SK-N-SH (cell line): Measurements from ENCODE around the gene GJD3. TPM values are rescaled to one million over a fixed set of nuclear protein-coding genes. Genes with fewer than 3 reads are reported as not detected.

Source experiments
- CTCF ChIA-PET: fragments of 300-600, 350-600 bp; formaldehyde crosslinking; extraction: SDS; loops from one replicate; lab custom pipeline; 2021; lab: Yijun Ruan, JAX
- POLR2A ChIA-PET: fragments of 350-600 bp; sonication (Branson Sonifier 250); formaldehyde crosslinking; extraction: SDS; loops from one replicate; lab custom pipeline; 2020; ENCODE audit warnings: antibody characterized with exemption, inconsistent platforms; lab: Yijun Ruan, JAX
- DNase-seq: peaks from one replicate; pipeline ENCODE4 v3.0.0; 2012
- H2AFZ ChIP-seq: fragments of 200-600 bp; sonication (generic); 2 replicates; pipeline ENCODE4 v1.8.1; 2016; ENCODE audit warnings: antibody characterized with exemption, mild to moderate bottlenecking, low read depth
- H3F3A ChIP-seq: fragments of 200-600 bp; sonication (generic); replicated peaks from 2 replicates; pipeline ENCODE3; 2016; ENCODE audit warnings: antibody characterized with exemption, mild to moderate bottlenecking; ENCODE audit not compliant: insufficient read depth
- H3K27ac ChIP-seq, 2 experiments: fragments of 200-500 bp in 1 of 2; fragments of 200-600 bp in 1 of 2; sonication (Bioruptor generic) in 1 of 2; sonication (generic), shearing (Covaris generic) in 1 of 2; 2 replicates each; pipeline versions ENCODE4 v1.5.1 to v1.6.1; 2014 to 2016; ENCODE audit warnings: low read depth in 2 of 2, inconsistent platforms in 1 of 2, low read length in 1 of 2, mild to moderate bottlenecking in 1 of 2, mixed read lengths in 1 of 2
- H3K27me3 ChIP-seq: fragments of 200-600 bp; sonication (generic), shearing (Covaris generic); 2 replicates; pipeline ENCODE4 v1.6.1; 2016; ENCODE audit warnings: mixed run types; ENCODE audit not compliant: insufficient read depth
- H3K36me3 ChIP-seq, 2 experiments: fragments of 200-500 bp in 1 of 2; fragments of 200-600 bp in 1 of 2; sonication (Bioruptor generic) in 1 of 2; sonication (generic) in 1 of 2; replicated peaks in 1 of 2; 2 replicates each; pipeline versions ENCODE3 to v1.5.1; 2014 to 2016; ENCODE audit warnings: low read length in 1 of 2, mild to moderate bottlenecking in 1 of 2; ENCODE audit not compliant: insufficient read depth in 2 of 2, control insufficient read depth in 1 of 2
- H3K4me1 ChIP-seq, 2 experiments: fragments of 200-500 bp in 1 of 2; fragments of 200-600 bp in 1 of 2; sonication (Bioruptor generic) in 1 of 2; sonication (generic), shearing (Covaris generic) in 1 of 2; 2 replicates each; pipeline versions ENCODE4 v1.5.1 to v1.6.1; 2014 to 2016; ENCODE audit warnings: low read depth in 1 of 2, low read length in 1 of 2, mixed run types in 1 of 2; ENCODE audit not compliant: insufficient read depth in 2 of 2, control insufficient read depth in 1 of 2
- H3K4me2 ChIP-seq: fragments of 200-600 bp; sonication (generic), shearing (Covaris generic); 2 replicates; pipeline ENCODE4 v1.6.1; 2017; ENCODE audit warnings: mixed run types
- H3K4me3 ChIP-seq, 2 experiments: fragments of 200-500 bp in 1 of 2; fragments of 200-600 bp in 1 of 2; sonication (Bioruptor generic) in 1 of 2; sonication (generic), shearing (Covaris generic) in 1 of 2; 2 replicates each; pipeline versions ENCODE4 v1.5.1 to v1.8.1; 2014 to 2016; ENCODE audit warnings: low read depth in 2 of 2, inconsistent platforms in 1 of 2, low read length in 1 of 2, mild to moderate bottlenecking in 1 of 2, mixed read lengths in 1 of 2, moderate library complexity in 1 of 2
- H3K79me2 ChIP-seq: fragments of 200-600 bp; sonication (generic); 2 replicates; pipeline ENCODE4 v1.8.1; 2017; ENCODE audit warnings: mild to moderate bottlenecking; ENCODE audit not compliant: insufficient read depth
- H3K9ac ChIP-seq: fragments of 200-600 bp; sonication (generic); 2 replicates; pipeline ENCODE4 v1.6.1; 2017; ENCODE audit warnings: mixed run types
- H3K9me2 ChIP-seq: fragments of 200-600 bp; sonication (generic); 2 replicates; pipeline ENCODE4 v1.6.1; 2017; ENCODE audit warnings: mixed run types
- H3K9me3 ChIP-seq: fragments of 200-600 bp; sonication (generic); 2 replicates; pipeline ENCODE4 v1.6.1; 2017; ENCODE audit warnings: mixed run types, mild to moderate bottlenecking, moderate library complexity
- H4K20me1 ChIP-seq: fragments of 200-600 bp; sonication (generic); 2 replicates; pipeline ENCODE4 v1.6.1; 2017; ENCODE audit warnings: mild to moderate bottlenecking, mixed run types; ENCODE audit not compliant: insufficient read depth
- ELF1 ChIP-seq: IDR thresholded peaks from 2 replicates; pipeline ENCODE4 v1.4.0; 2012
- EP300 ChIP-seq, 2 experiments: IDR thresholded peaks; 2 replicates each; pipeline versions ENCODE4 v1.4.0 to v1.6.1; 2012; ENCODE audit warnings: borderline replicate concordance in 1 of 2, low read depth in 1 of 2, low read length in 1 of 2
- EZH2phosphoT487 ChIP-seq: fragments of 200-600 bp; sonication (generic); IDR thresholded peaks from 2 replicates; pipeline ENCODE4 v1.6.1; 2017; ENCODE audit warnings: low read depth, mixed run types, mild to moderate bottlenecking, antibody characterized with exemption, moderate library complexity, borderline replicate concordance
- FOXJ3 ChIP-seq: sonication (generic); formaldehyde crosslinking; IDR thresholded peaks from 2 replicates; pipeline ENCODE4 v1.5.1; 2020; ENCODE audit warnings: mild to moderate bottlenecking, missing genetic modification reagents
- GATA2 ChIP-seq: sonication (generic); formaldehyde crosslinking; IDR thresholded peaks from 2 replicates; pipeline ENCODE4 v1.5.0; 2020; ENCODE audit warnings: mild to moderate bottlenecking, missing genetic modification reagents
- JUND ChIP-seq: IDR thresholded peaks from 2 replicates; pipeline ENCODE4 v1.4.0; 2012
- MEF2A ChIP-seq: IDR thresholded peaks from 2 replicates; pipeline ENCODE4 v1.4.0; 2012; ENCODE audit warnings: low read depth, borderline replicate concordance
- NFIC ChIP-seq: IDR thresholded peaks from 2 replicates; pipeline ENCODE4 v1.4.0; 2012; ENCODE audit warnings: borderline replicate concordance
- NRF1 ChIP-seq: IDR thresholded peaks from 2 replicates; pipeline ENCODE4 v1.6.1; 2012; ENCODE audit warnings: low read depth, mild to moderate bottlenecking, low read length
- POLR2AphosphoS5 ChIP-seq: IDR thresholded peaks from 2 replicates; pipeline ENCODE4 v1.6.1; 2012; ENCODE audit warnings: low read depth, low read length
- RCOR1 ChIP-seq: fragments of 150-350 bp; IDR thresholded peaks from 2 replicates; pipeline ENCODE4 v1.6.1; 2017; ENCODE audit warnings: antibody characterized with exemption, low read length
- RXRA ChIP-seq: IDR thresholded peaks from 2 replicates; pipeline ENCODE4 v1.4.0; 2012; ENCODE audit warnings: low read depth, mild to moderate bottlenecking, borderline replicate concordance
- SIN3A ChIP-seq: IDR thresholded peaks from 2 replicates; pipeline ENCODE4 v1.6.1; 2012; ENCODE audit warnings: low read depth, mild to moderate bottlenecking, low read length, moderate library complexity, borderline replicate concordance
- SMC3 ChIP-seq: IDR thresholded peaks from 2 replicates; pipeline ENCODE4 v1.6.1; 2012; ENCODE audit warnings: low read depth, low read length, improper control_type of control experiment
- TAF1 ChIP-seq: IDR thresholded peaks from 2 replicates; pipeline ENCODE4 v1.6.1; 2012; ENCODE audit warnings: low read depth, mild to moderate bottlenecking, low read length, moderate library complexity, borderline replicate concordance
- TCF12 ChIP-seq: IDR thresholded peaks from 2 replicates; pipeline ENCODE4 v1.4.0; 2012
- TEAD4 ChIP-seq: IDR thresholded peaks from 2 replicates; pipeline ENCODE4 v1.4.0; 2012; ENCODE audit warnings: mild to moderate bottlenecking, borderline replicate concordance; ENCODE audit not compliant: insufficient read depth
- YY1 ChIP-seq: IDR thresholded peaks from 2 replicates; pipeline ENCODE4 v1.4.0; 2012; ENCODE audit warnings: low read depth, mild to moderate bottlenecking
- WGBS: methylation state at CpG from one replicate; pipeline ENCODE4 v1.1.6; 2017; ENCODE audit warnings: low lambda C conversion rate; 5-methylcytosine and 5-hydroxymethylcytosine counted together
- polyA plus RNA-seq, 3 experiments: library from polyadenylated mRNA; depleted of rRNA; stranded (reverse); fragments of >200 nt; gene quantifications; 2 replicates each; pipeline ENCODE4 v1.2.3, GENCODE V29; 2012
- TF ChIP-seq, protein P1 (sequence below): IDR thresholded peaks from 2 replicates; pipeline ENCODE4 v1.4.0; 2012; ENCODE audit warnings: low read depth, borderline replicate concordance
- TF ChIP-seq, protein P2 (sequence below): IDR thresholded peaks from 2 replicates; pipeline ENCODE4 v1.4.0; 2012; ENCODE audit warnings: low read depth, borderline replicate concordance
- TF ChIP-seq, protein P3 (sequence below): fragments of 200-600 bp; sonication (generic); IDR thresholded peaks from 2 replicates; pipeline ENCODE4 v1.6.1; 2017; ENCODE audit warnings: antibody characterized with exemption, mild to moderate bottlenecking, moderate library complexity
- TF ChIP-seq, protein P4 (sequence below): fragments of 150-350 bp; IDR thresholded peaks from 2 replicates; pipeline ENCODE4 v1.6.1; 2016; ENCODE audit warnings: mild to moderate bottlenecking, low read depth, low read length

The GJD3 gene
- polyA plus RNA-seq, 1 of the 3 experiments (the other 2 are of a cell fraction) = not detected

DNA sequence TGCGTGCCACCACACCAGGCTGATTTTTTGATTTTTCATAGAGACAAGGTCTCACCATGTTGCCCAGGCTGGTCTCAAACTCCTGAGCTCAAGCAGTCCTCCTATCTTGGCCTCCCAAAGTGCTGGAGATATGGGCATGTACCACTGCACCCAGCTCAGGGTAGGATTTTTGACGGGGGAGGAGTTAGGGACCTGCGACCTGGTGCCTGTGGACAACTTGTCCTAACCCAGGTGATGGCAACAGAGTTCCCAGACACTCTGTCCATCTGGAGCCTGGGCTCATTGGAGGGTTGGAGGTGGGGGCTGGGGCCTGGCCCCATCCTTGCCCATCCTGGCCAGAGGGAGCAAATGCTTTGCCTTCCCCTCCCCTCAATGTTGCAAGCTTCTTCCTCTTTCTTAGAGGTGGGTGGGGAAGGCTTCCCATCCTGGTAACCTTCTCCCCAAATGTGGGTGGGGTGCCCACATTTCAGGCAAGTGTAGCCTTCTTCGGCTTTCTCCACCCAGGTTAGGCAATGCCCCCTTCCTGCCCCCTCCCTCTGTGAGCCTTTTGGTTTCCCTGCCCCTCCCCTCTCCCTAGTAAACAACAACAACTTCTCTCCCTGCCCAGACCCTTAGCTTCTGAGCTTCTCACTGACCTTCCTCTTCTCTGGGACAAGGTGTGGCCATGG, 30.6 kb downstream of the GJD3 start (continued):
- TF ChIP-seq EZH2phosphoT487 (no peak), FOXJ3 (CRISPR knock-in tag) (no peak), NFIC (no peak), EP300 (IDR thresholded peaks at IDR 0.05; ENCODE audit: borderline replicate concordance in 1 of 2, low read depth in 1 of 2, low read length in 1 of 2) (no peak), TAF1 (no peak), TEAD4 (no peak)

DNA sequence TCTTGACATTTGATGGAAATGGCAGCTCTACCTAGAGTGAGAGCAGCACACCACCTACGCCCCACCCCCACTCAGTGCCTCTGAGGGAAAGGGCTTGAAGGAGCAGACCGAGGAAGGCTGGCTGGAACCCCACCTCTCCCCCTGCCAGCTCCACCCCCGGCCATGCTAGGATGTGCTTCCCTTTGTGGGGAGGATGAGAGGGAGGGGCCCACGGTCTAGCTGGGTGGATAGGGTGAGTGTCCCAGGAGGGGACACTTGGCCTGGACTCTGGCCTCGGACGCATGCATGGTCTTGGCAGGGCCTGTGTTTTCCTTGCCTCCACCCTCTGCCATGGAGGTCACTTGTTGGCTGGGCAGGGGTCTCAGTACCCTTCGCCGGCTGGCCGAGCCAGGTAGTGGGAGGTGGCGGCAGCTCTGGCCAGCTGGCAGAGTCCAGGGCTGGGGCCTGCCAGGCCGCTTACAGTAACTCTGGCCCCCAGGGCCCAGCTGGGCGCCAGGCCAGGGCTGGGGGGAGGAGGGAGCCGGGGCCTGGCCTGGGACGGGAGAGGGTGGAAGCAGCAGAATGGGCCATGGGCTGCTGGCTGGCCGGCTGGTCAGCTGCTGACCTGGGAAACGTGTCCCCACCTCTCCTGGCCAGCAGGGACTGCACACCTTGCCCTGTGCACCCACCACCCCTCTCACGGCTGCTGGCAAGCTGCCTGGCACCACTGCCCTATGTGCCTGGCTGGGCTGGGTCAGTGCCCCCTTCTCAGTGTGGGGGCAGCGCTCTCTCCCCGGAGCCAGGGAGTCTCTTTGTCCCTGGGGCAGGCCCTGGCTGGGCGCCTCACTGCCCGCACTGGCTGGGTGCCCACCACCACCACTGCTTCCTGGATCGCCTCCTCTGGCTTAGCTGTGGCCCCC, 32.5 kb downstream of the GJD3 start:
- Histone ChIP-seq H3K9me3 (no peaks in the 10 kb centered on the region), H3K4me2 (peak overlapping the region; percentile 85), H2AFZ (no peak overlapping the region), H3K4me1 (peaks cover 55 to 73% of the 10 kb centered on the region in 2 experiments), H3K9me2 (no peaks in the 10 kb centered on the region), H3F3A (peaks cover 19% of the 10 kb centered on the region), H3K4me3 (no peak overlapping the region; a peak in 1 of 4 replicates), H3K27me3 (no peaks in the 10 kb centered on the region), H4K20me1 (peaks cover 54% of the 10 kb centered on the region), H3K36me3 (peaks cover 4 to 21% of the 10 kb centered on the region in 2 experiments), H3K79me2 (peaks cover 98% of the 10 kb centered on the region), H3K9ac (peak overlapping the region; percentile 31; the same call in 1 of the 2 replicates), H3K27ac (peak overlapping the region; percentile 81 to 98)
- ChIA-PET CTCF (interaction anchor here (0.9 to 57.6 kb wide), 10 partner anchors 7 to 228 kb away, joined by 3 to 1706 read pairs (median 5); partner anchors contain the start of genes CDC6 and RARA), POLR2A (interaction anchor here (0.6 to 3.2 kb wide), 10 partner anchors 10 to 81 kb away, joined by 3 to 27 read pairs (median 5); no protein-coding TSS in a partner anchor)
- 20% methylated on average over 2 of the region's 22 CpGs for whole genome bisulfite sequencing
- DNase-seq = peak; percentile 97
- peak; percentile 72; the same call in 1 of the 2 replicates for TF ChIP-seq POLR2AphosphoS5
- TF ChIP-seq JUND = no peak
- TF ChIP-seq, protein P1, sequence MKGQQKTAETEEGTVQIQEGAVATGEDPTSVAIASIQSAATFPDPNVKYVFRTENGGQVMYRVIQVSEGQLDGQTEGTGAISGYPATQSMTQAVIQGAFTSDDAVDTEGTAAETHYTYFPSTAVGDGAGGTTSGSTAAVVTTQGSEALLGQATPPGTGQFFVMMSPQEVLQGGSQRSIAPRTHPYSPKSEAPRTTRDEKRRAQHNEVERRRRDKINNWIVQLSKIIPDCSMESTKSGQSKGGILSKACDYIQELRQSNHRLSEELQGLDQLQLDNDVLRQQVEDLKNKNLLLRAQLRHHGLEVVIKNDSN = no peak
- TF ChIP-seq, protein P2, sequence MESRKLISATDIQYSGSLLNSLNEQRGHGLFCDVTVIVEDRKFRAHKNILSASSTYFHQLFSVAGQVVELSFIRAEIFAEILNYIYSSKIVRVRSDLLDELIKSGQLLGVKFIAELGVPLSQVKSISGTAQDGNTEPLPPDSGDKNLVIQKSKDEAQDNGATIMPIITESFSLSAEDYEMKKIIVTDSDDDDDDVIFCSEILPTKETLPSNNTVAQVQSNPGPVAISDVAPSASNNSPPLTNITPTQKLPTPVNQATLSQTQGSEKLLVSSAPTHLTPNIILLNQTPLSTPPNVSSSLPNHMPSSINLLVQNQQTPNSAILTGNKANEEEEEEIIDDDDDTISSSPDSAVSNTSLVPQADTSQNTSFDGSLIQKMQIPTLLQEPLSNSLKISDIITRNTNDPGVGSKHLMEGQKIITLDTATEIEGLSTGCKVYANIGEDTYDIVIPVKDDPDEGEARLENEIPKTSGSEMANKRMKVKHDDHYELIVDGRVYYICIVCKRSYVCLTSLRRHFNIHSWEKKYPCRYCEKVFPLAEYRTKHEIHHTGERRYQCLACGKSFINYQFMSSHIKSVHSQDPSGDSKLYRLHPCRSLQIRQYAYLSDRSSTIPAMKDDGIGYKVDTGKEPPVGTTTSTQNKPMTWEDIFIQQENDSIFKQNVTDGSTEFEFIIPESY = no peak
- no peak for TF ChIP-seq NRF1
- TF ChIP-seq YY1 = no peak
- TF ChIP-seq, protein P3, sequence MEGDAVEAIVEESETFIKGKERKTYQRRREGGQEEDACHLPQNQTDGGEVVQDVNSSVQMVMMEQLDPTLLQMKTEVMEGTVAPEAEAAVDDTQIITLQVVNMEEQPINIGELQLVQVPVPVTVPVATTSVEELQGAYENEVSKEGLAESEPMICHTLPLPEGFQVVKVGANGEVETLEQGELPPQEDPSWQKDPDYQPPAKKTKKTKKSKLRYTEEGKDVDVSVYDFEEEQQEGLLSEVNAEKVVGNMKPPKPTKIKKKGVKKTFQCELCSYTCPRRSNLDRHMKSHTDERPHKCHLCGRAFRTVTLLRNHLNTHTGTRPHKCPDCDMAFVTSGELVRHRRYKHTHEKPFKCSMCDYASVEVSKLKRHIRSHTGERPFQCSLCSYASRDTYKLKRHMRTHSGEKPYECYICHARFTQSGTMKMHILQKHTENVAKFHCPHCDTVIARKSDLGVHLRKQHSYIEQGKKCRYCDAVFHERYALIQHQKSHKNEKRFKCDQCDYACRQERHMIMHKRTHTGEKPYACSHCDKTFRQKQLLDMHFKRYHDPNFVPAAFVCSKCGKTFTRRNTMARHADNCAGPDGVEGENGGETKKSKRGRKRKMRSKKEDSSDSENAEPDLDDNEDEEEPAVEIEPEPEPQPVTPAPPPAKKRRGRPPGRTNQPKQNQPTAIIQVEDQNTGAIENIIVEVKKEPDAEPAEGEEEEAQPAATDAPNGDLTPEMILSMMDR = no peak
- TF ChIP-seq GATA2 = peak; percentile 55; the same call in 1 of the 2 replicates
- TF ChIP-seq SIN3A = peak; percentile 57; the same call in 1 of the 2 replicates
- TF ChIP-seq MEF2A = no peak
- TF ChIP-seq EP300 (IDR thresholded peaks at IDR 0.05; ENCODE audit: borderline replicate concordance in 1 of 2, low read depth in 1 of 2, low read length in 1 of 2) = peak; percentile 76 to 94; a peak in 3 of 4 replicates
- peak; percentile 91 for TF ChIP-seq TCF12
- TF ChIP-seq SMC3 = 0 out of 2 replicates have a peak, but pooled peaks have one; percentile 2
- peak; percentile 69; the same call in 1 of the 2 replicates for TF ChIP-seq TEAD4
- TF ChIP-seq NFIC = peak; percentile 99
- TF ChIP-seq ELF1 = 0 out of 2 replicates have a peak, but pooled peaks have one; percentile 35
- no peak for TF ChIP-seq EZH2phosphoT487
- peak; percentile 83 for TF ChIP-seq RCOR1
- peak; percentile 99 for TF ChIP-seq FOXJ3 (CRISPR knock-in tag)
- TF ChIP-seq, protein P4, sequence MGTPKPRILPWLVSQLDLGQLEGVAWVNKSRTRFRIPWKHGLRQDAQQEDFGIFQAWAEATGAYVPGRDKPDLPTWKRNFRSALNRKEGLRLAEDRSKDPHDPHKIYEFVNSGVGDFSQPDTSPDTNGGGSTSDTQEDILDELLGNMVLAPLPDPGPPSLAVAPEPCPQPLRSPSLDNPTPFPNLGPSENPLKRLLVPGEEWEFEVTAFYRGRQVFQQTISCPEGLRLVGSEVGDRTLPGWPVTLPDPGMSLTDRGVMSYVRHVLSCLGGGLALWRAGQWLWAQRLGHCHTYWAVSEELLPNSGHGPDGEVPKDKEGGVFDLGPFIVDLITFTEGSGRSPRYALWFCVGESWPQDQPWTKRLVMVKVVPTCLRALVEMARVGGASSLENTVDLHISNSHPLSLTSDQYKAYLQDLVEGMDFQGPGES = no peak
- peak; percentile 82 for TF ChIP-seq RXRA
